Measurements from ENCODE around the gene KRT20.
A peak's percentile ranks its signal among the peaks of the same experiment; 100 is the strongest.

- TF ChIP-seq CTCF (IDR thresholded peaks at IDR 0.05; ENCODE audit: insufficient read depth, low read depth, low read length) (peak; percentile 88), EZH2 (IDR thresholded peaks at IDR 0.05; ENCODE audit: insufficient read depth, low read length) (no peak)
These were observed 24.3 kb upstream of the KRT20 start for GRCh38 chr17:40909351-40909750.

Measured in astrocyte (in vitro differentiated cells and primary cell).